HPDE6-E6E7 (cell line): Measurements from ENCODE around the gene ATP9A.
A peak's percentile ranks its signal among the peaks of the same experiment; 100 is the strongest.
"Not testable (repeated sequence)": the region's sequence is repeated elsewhere in the genome, so short reads cannot be mapped to it uniquely, and the experiment has no call there.

Experiments
- DNase-seq: peaks from one replicate; pipeline ENCODE4 v3.0.0; 2011; ENCODE audit warnings: missing footprints; ENCODE audit errors: extremely low spot score

ATP9A gene

GRCh38 chr20:51574248-51575033 is 193.7 kb downstream of the ATP9A start:
- DNase-seq: no peak

GRCh38 chr20:51573576-51574243 is 194.5 kb downstream of the ATP9A start:
- no peak for DNase-seq

- DNase-seq: no peak
Measured at GRCh38 chr20:51571460-51571794, 196.8 kb downstream of the ATP9A start.

- DNase-seq: no peak
Measured at GRCh38 chr20:51570739-51571459, 197.3 kb downstream of the ATP9A start.

- no peak for DNase-seq
Measured at GRCh38 chr20:51569815-51570738, 198.1 kb downstream of the ATP9A start.

- not testable (repeated sequence) for DNase-seq
Measured at GRCh38 chr20:51568533-51568932, 199.7 kb downstream of the ATP9A start.

- DNase-seq: no peak
Measured at GRCh38 chr20:51567622-51568021, 200.6 kb downstream of the ATP9A start.

GRCh38 chr20:51566594-51566993 is 201.6 kb downstream of the ATP9A start:
- no peak for DNase-seq

- DNase-seq: no peak
Measured at GRCh38 chr20:51565298-51566144, 202.7 kb downstream of the ATP9A start.

GRCh38 chr20:51563486-51564332 is 204.5 kb downstream of the ATP9A start:
- peak; percentile 57 for DNase-seq

GRCh38 chr20:51563174-51563485 is 205.1 kb downstream of the ATP9A start:
- DNase-seq: no peak

GRCh38 chr20:51562332-51563173 is 205.6 kb downstream of the ATP9A start:
- peak; percentile 65 for DNase-seq

GRCh38 chr20:51562027-51562331 is 206.2 kb downstream of the ATP9A start:
- no peak for DNase-seq

GRCh38 chr20:51560550-51561307 is 207.5 kb downstream of the ATP9A start:
- no peak for DNase-seq

GRCh38 chr20:51560042-51560441 is 208.1 kb downstream of the ATP9A start:
- DNase-seq: no peak

- DNase-seq: peak; percentile 69
Measured at GRCh38 chr20:51554538-51555165, 213.5 kb downstream of the ATP9A start.

- DNase-seq: no peak
Measured at GRCh38 chr20:51553897-51554486, 214.2 kb downstream of the ATP9A start.

- DNase-seq: no peak
Measured at GRCh38 chr20:51551186-51551585, 217.0 kb downstream of the ATP9A start.
